SK-N-SH (cell line): ENCODE results near the gene PKN1. TPM values are rescaled to one million over a fixed set of nuclear protein-coding genes. Genes with fewer than 3 reads are reported as not detected.

Experiments
- CTCF ChIA-PET: fragments of 300-600, 350-600 bp; formaldehyde crosslinking; extraction: SDS; loops from one replicate; lab custom pipeline; 2021; lab: Yijun Ruan, JAX
- POLR2A ChIA-PET: fragments of 350-600 bp; sonication (Branson Sonifier 250); formaldehyde crosslinking; extraction: SDS; loops from one replicate; lab custom pipeline; 2020; ENCODE audit warnings: antibody characterized with exemption, inconsistent platforms; lab: Yijun Ruan, JAX
- DNase-seq: peaks from one replicate; pipeline ENCODE4 v3.0.0; 2012
- H2AFZ ChIP-seq: fragments of 200-600 bp; sonication (generic); 2 replicates; pipeline ENCODE4 v1.8.1; 2016; ENCODE audit warnings: antibody characterized with exemption, mild to moderate bottlenecking, low read depth
- H3F3A ChIP-seq: fragments of 200-600 bp; sonication (generic); replicated peaks from 2 replicates; pipeline ENCODE3; 2016; ENCODE audit warnings: antibody characterized with exemption, mild to moderate bottlenecking; ENCODE audit not compliant: insufficient read depth
- H3K27ac ChIP-seq, 2 experiments: fragments of 200-500 bp in 1 of 2; fragments of 200-600 bp in 1 of 2; sonication (Bioruptor generic) in 1 of 2; sonication (generic), shearing (Covaris generic) in 1 of 2; 2 replicates each; pipeline versions ENCODE4 v1.5.1 to v1.6.1; 2014 to 2016; ENCODE audit warnings: low read depth in 2 of 2, inconsistent platforms in 1 of 2, low read length in 1 of 2, mild to moderate bottlenecking in 1 of 2, mixed read lengths in 1 of 2
- H3K27me3 ChIP-seq: fragments of 200-600 bp; sonication (generic), shearing (Covaris generic); 2 replicates; pipeline ENCODE4 v1.6.1; 2016; ENCODE audit warnings: mixed run types; ENCODE audit not compliant: insufficient read depth
- H3K36me3 ChIP-seq, 2 experiments: fragments of 200-500 bp in 1 of 2; fragments of 200-600 bp in 1 of 2; sonication (Bioruptor generic) in 1 of 2; sonication (generic) in 1 of 2; replicated peaks in 1 of 2; 2 replicates each; pipeline versions ENCODE3 to v1.5.1; 2014 to 2016; ENCODE audit warnings: low read length in 1 of 2, mild to moderate bottlenecking in 1 of 2; ENCODE audit not compliant: insufficient read depth in 2 of 2, control insufficient read depth in 1 of 2
- H3K4me1 ChIP-seq, 2 experiments: fragments of 200-500 bp in 1 of 2; fragments of 200-600 bp in 1 of 2; sonication (Bioruptor generic) in 1 of 2; sonication (generic), shearing (Covaris generic) in 1 of 2; 2 replicates each; pipeline versions ENCODE4 v1.5.1 to v1.6.1; 2014 to 2016; ENCODE audit warnings: low read depth in 1 of 2, low read length in 1 of 2, mixed run types in 1 of 2; ENCODE audit not compliant: insufficient read depth in 2 of 2, control insufficient read depth in 1 of 2
- H3K4me2 ChIP-seq: fragments of 200-600 bp; sonication (generic), shearing (Covaris generic); 2 replicates; pipeline ENCODE4 v1.6.1; 2017; ENCODE audit warnings: mixed run types
- H3K4me3 ChIP-seq, 2 experiments: fragments of 200-500 bp in 1 of 2; fragments of 200-600 bp in 1 of 2; sonication (Bioruptor generic) in 1 of 2; sonication (generic), shearing (Covaris generic) in 1 of 2; 2 replicates each; pipeline versions ENCODE4 v1.5.1 to v1.8.1; 2014 to 2016; ENCODE audit warnings: low read depth in 2 of 2, inconsistent platforms in 1 of 2, low read length in 1 of 2, mild to moderate bottlenecking in 1 of 2, mixed read lengths in 1 of 2, moderate library complexity in 1 of 2
- H3K79me2 ChIP-seq: fragments of 200-600 bp; sonication (generic); 2 replicates; pipeline ENCODE4 v1.8.1; 2017; ENCODE audit warnings: mild to moderate bottlenecking; ENCODE audit not compliant: insufficient read depth
- H3K9ac ChIP-seq: fragments of 200-600 bp; sonication (generic); 2 replicates; pipeline ENCODE4 v1.6.1; 2017; ENCODE audit warnings: mixed run types
- H3K9me2 ChIP-seq: fragments of 200-600 bp; sonication (generic); 2 replicates; pipeline ENCODE4 v1.6.1; 2017; ENCODE audit warnings: mixed run types
- H3K9me3 ChIP-seq: fragments of 200-600 bp; sonication (generic); 2 replicates; pipeline ENCODE4 v1.6.1; 2017; ENCODE audit warnings: mixed run types, mild to moderate bottlenecking, moderate library complexity
- H4K20me1 ChIP-seq: fragments of 200-600 bp; sonication (generic); 2 replicates; pipeline ENCODE4 v1.6.1; 2017; ENCODE audit warnings: mild to moderate bottlenecking, mixed run types; ENCODE audit not compliant: insufficient read depth
- CTCF ChIP-seq: fragments of 200-600 bp; sonication (generic); IDR thresholded peaks from 2 replicates; pipeline ENCODE4 v1.6.1; 2017; ENCODE audit warnings: antibody characterized with exemption, mild to moderate bottlenecking, moderate library complexity
- ELF1 ChIP-seq: IDR thresholded peaks from 2 replicates; pipeline ENCODE4 v1.4.0; 2012
- EP300 ChIP-seq, 2 experiments: IDR thresholded peaks; 2 replicates each; pipeline versions ENCODE4 v1.4.0 to v1.6.1; 2012; ENCODE audit warnings: borderline replicate concordance in 1 of 2, low read depth in 1 of 2, low read length in 1 of 2
- FOSL2 ChIP-seq: IDR thresholded peaks from 2 replicates; pipeline ENCODE4 v1.4.0; 2012; ENCODE audit warnings: low read depth, mild to moderate bottlenecking, moderate library complexity, borderline replicate concordance
- FOXJ3 ChIP-seq: sonication (generic); formaldehyde crosslinking; IDR thresholded peaks from 2 replicates; pipeline ENCODE4 v1.5.1; 2020; ENCODE audit warnings: mild to moderate bottlenecking, missing genetic modification reagents
- MAX ChIP-seq: IDR thresholded peaks from 2 replicates; pipeline ENCODE4 v1.4.0; 2012; ENCODE audit warnings: low read depth
- MXI1 ChIP-seq: IDR thresholded peaks from 2 replicates; pipeline ENCODE4 v1.6.1; 2012; ENCODE audit warnings: mild to moderate bottlenecking, low read depth, low read length, improper control_type of control experiment
- NFIC ChIP-seq: IDR thresholded peaks from 2 replicates; pipeline ENCODE4 v1.4.0; 2012; ENCODE audit warnings: borderline replicate concordance
- NRF1 ChIP-seq: IDR thresholded peaks from 2 replicates; pipeline ENCODE4 v1.6.1; 2012; ENCODE audit warnings: low read depth, mild to moderate bottlenecking, low read length
- POLR2AphosphoS5 ChIP-seq: IDR thresholded peaks from 2 replicates; pipeline ENCODE4 v1.6.1; 2012; ENCODE audit warnings: low read depth, low read length
- SIN3A ChIP-seq: IDR thresholded peaks from 2 replicates; pipeline ENCODE4 v1.6.1; 2012; ENCODE audit warnings: low read depth, mild to moderate bottlenecking, low read length, moderate library complexity, borderline replicate concordance
- SMC3 ChIP-seq: IDR thresholded peaks from 2 replicates; pipeline ENCODE4 v1.6.1; 2012; ENCODE audit warnings: low read depth, low read length, improper control_type of control experiment
- TCF12 ChIP-seq: IDR thresholded peaks from 2 replicates; pipeline ENCODE4 v1.4.0; 2012
- WGBS: methylation state at CpG from one replicate; pipeline ENCODE4 v1.1.6; 2017; ENCODE audit warnings: low lambda C conversion rate; 5-methylcytosine and 5-hydroxymethylcytosine counted together
- polyA plus RNA-seq, 3 experiments: library from polyadenylated mRNA; depleted of rRNA; stranded (reverse); fragments of >200 nt; gene quantifications; 2 replicates each; pipeline ENCODE4 v1.2.3, GENCODE V29; 2012
- TF ChIP-seq, protein P1 (sequence below): IDR thresholded peaks from 2 replicates; pipeline ENCODE4; 2012
- TF ChIP-seq, protein P2 (sequence below): IDR thresholded peaks from 2 replicates; pipeline ENCODE4 v1.6.1; 2012; ENCODE audit warnings: mild to moderate bottlenecking, low read depth, low read length, moderate library complexity

Gene PKN1
- polyA plus RNA-seq, 1 of the 3 experiments (the other 2 are of a cell fraction): 99.6 TPM

GRCh38 chr19:14514215-14514863, 81.2 kb downstream of the PKN1 start (continued):
- TF ChIP-seq MAX (no peak), NFIC (no peak), SIN3A (no peak), POLR2AphosphoS5 (no peak), NRF1 (no peak)

DNA sequence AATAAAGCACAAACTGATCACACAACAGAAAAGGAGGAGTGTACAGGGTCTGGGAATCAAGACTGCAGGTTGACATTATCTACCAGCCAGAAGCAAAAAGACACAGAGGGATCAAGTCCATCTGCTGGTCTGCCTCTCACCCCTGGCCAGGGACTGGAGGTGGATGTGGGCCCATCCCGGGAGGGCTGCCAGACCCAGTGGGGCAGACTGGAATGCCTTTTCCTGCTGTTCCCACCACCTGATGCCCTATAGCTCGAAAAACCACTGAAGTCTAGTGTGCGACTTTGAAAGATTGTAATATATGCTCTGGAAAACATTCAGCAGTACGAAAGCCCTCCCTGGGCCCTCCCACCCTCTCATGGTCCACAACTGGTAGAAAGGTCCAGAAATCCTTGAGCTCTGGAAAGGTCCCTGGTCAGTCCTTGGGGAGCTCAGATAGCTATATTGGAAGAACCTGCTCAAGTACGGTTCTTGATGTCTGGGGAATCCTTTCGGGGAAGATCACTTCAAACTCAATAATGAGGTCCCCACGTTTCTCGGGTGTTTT, 82.5 kb downstream of the PKN1 start:
- 71% methylated on average over 8 of the region's 8 CpGs for WGBS
- ChIA-PET CTCF (interaction anchor here (3.7 to 3.8 kb wide), 2 partner anchors 9 to 35 kb away, joined by 20 to 30 read pairs; no protein-coding TSS in a partner anchor), POLR2A (no interaction called here)
- H3K9me2 ChIP-seq: no peaks in the 10 kb centered on the region
- peaks cover 44% of the 10 kb centered on the region for H3K79me2 ChIP-seq
- peak overlapping the region; percentile 87 to 90; a peak in 3 of 4 replicates for H3K4me3 ChIP-seq
- peaks cover 36% of the 10 kb centered on the region for H4K20me1 ChIP-seq
- peak overlapping the region; percentile 99; the same call in 1 of the 2 replicates for H3K9ac ChIP-seq
- no peak overlapping the region for H2AFZ ChIP-seq
- TF ChIP-seq EP300 (IDR thresholded peaks at IDR 0.05; ENCODE audit: borderline replicate concordance in 1 of 2, low read depth in 1 of 2, low read length in 1 of 2) (no peak), SMC3 (no peak), FOXJ3 (CRISPR knock-in tag) (no peak), MXI1 (no peak), MAX (no peak), NFIC (no peak), NRF1 (no peak), TCF12 (no peak), ELF1 (no peak), CTCF (no peak), POLR2AphosphoS5 (no peak), FOSL2 (no peak)
- TF ChIP-seq, protein P1, sequence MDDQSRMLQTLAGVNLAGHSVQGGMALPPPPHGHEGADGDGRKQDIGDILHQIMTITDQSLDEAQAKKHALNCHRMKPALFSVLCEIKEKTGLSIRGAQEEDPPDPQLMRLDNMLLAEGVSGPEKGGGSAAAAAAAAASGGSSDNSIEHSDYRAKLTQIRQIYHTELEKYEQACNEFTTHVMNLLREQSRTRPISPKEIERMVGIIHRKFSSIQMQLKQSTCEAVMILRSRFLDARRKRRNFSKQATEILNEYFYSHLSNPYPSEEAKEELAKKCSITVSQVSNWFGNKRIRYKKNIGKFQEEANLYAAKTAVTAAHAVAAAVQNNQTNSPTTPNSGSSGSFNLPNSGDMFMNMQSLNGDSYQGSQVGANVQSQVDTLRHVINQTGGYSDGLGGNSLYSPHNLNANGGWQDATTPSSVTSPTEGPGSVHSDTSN: no peak
- TF ChIP-seq, protein P2, sequence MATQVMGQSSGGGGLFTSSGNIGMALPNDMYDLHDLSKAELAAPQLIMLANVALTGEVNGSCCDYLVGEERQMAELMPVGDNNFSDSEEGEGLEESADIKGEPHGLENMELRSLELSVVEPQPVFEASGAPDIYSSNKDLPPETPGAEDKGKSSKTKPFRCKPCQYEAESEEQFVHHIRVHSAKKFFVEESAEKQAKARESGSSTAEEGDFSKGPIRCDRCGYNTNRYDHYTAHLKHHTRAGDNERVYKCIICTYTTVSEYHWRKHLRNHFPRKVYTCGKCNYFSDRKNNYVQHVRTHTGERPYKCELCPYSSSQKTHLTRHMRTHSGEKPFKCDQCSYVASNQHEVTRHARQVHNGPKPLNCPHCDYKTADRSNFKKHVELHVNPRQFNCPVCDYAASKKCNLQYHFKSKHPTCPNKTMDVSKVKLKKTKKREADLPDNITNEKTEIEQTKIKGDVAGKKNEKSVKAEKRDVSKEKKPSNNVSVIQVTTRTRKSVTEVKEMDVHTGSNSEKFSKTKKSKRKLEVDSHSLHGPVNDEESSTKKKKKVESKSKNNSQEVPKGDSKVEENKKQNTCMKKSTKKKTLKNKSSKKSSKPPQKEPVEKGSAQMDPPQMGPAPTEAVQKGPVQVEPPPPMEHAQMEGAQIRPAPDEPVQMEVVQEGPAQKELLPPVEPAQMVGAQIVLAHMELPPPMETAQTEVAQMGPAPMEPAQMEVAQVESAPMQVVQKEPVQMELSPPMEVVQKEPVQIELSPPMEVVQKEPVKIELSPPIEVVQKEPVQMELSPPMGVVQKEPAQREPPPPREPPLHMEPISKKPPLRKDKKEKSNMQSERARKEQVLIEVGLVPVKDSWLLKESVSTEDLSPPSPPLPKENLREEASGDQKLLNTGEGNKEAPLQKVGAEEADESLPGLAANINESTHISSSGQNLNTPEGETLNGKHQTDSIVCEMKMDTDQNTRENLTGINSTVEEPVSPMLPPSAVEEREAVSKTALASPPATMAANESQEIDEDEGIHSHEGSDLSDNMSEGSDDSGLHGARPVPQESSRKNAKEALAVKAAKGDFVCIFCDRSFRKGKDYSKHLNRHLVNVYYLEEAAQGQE: no peak
- H3F3A ChIP-seq: peaks cover 48% of the 10 kb centered on the region
- no peaks in the 10 kb centered on the region for H3K27me3 ChIP-seq
- H3K27ac ChIP-seq: no peak overlapping the region
- peak overlapping the region; percentile 95 for H3K4me2 ChIP-seq
- peaks cover 22 to 29% of the 10 kb centered on the region in 2 experiments for H3K36me3 ChIP-seq
- H3K4me1 ChIP-seq: peaks cover 24 to 36% of the 10 kb centered on the region in 2 experiments; a peak in 3 of 4 replicates
- no peaks in the 10 kb centered on the region for H3K9me3 ChIP-seq
- DNase-seq: no peak
